GM21360 (cell line): ENCODE measurements around the gene KCNV2.

Experiments
- ATAC-seq: cut with Tn5 transposase; IDR thresholded peaks from one replicate; pipeline ENCODE4 v1.9.1; 2021; ENCODE audit warnings: mild to moderate bottlenecking, moderate library complexity; ENCODE audit not compliant: unreplicated experiment

The KCNV2 gene

DNA sequence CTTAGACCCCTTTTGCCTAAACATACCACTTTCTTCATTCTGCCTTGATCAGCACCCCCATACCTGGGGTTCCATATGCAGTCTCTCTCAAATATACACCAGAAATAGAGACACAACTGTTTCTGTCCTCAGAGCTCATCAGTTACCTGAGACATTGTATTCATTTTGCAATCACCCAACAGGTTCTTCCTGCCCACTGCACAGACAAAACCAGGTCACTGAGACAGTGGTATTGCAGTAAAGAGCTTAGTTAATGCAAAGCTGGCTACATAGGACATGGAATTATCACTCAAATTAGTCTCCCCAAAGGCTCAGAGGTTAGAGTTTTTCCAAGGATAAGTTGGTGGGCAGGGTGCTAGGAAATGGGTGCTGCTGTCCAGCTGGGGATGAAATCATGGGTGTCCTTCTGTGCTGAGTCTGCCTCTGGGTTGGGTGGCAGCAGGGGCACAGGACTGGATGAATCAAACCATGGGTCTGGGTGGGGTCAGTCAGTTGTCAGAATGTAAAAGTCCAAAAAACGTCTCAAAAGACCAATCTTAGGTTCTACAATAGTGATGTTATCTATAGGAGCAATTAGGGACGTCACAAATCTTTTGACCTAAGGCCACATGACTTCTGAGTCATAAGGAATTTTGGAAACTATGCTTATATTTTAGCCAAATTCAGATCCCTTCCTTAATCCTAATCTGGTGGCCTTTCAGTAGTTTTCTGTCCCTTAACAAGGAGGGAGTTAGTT, 41.0 kb downstream of the KCNV2 start:
- no peak for ATAC-seq

GRCh38 chr9:2758898-2759510, 41.7 kb downstream of the KCNV2 start:
- no peak for ATAC-seq

GRCh38 chr9:2761424-2761823, 44.1 kb downstream of the KCNV2 start:
- ATAC-seq: peak; percentile 42

GRCh38 chr9:2764353-2764752, 47.0 kb downstream of the KCNV2 start:
- no peak for ATAC-seq

- no peak for ATAC-seq
Measured at GRCh38 chr9:2765250-2765880, 48.1 kb downstream of the KCNV2 start.

DNA sequence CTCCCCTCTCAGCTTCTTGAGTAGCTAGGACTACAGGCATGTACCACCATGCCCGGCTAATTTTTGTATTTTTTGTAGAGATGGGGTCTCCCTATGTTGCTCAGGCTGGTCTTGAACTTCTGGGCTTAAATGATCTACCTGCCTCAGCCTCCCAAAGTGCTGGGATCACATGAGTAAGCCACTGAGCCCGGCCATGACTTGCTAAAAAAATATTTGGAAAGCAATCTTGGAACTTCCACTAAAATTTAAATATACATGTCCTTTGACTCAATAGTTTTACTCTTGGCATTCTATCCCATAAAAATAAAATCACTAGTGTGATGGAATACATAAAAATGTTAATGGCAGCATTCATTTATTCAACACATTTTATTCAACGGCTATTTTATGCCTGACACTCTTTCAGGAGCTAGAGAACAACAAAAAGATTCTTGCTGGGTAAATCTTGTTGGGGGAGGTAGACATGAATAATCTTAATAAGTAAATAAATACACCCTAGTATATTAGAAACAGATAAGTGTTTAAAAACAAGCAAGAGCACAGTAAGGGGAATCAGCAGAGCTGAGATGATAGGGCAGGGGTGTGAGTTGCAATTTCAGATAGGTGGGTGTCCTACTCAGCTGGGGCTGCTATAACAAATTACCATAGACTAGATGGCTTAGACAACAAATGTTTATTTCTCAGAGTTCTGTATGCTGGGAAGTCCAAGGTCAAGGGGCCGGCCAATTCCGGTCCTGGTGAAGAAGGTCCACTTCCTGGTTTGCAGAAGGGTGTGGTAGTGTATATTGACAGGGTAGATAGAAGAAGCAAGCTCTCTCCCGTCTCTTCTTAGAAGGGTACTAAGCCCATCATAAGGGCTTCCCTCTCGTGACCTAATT, 50.7 kb downstream of the KCNV2 start:
- no peak for ATAC-seq

DNA sequence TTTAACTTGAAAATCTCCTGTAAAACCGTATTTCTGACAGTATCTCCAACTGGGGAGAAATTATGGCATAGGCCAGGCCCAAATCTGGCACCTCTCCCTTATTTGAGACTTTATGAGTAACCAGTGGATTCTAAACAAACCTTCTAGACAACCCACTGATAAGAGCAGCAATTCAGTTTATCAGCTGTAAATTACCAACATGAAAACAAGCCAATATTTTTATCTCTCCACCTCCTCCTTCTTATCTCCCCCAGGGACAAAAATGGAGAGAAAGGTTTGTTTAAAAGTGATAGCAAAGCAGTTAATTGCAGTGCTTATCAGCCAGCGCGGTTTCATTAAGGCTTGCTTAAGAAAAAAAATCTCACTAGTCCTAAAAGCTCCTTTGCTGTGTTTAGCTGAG, 53.8 kb downstream of the KCNV2 start:
- ATAC-seq: no peak

DNA sequence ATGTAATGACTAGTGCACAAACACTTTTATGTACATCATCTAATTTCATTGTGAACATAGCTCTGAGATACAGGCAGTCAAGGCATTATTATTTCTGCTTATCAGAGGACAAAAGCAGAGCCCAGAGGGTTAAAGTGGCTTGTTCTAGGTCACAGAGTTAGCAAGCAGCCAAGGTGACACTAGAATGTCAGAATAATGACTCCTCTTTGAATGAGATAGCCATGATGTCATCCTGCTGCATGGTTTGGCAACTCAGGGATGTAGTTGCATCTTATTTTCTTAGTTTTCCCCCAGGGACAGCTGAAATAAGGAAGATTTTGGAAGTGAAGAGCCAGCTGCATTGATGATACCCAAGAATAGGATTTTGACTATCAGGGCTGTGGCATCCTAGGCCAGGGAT, 54.4 kb downstream of the KCNV2 start:
- no peak for ATAC-seq

- no peak for ATAC-seq
Measured at GRCh38 chr9:2777454-2777853, 60.1 kb downstream of the KCNV2 start.

DNA sequence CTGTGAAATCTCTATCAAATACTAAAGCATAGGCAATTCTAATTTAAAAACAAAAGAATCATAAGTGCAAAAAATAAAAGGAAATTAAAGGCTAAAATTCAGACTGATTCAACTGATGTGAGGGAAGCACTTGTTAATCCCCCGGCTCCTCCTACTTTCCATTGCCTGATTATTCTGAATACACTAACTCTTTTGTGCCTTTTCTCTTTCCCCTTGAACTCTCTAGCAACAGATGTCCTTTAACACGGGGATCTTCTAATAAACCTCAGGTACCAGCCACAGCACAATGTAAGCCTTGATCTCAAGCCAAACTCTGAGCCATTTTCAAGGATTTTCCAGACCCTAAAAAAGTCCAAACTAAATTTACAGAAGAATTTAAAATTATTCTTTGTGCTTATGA, 61.5 kb downstream of the KCNV2 start:
- no peak for ATAC-seq
